ENCODE results near the gene BCLAF1. TPM values are rescaled to one million over a fixed set of nuclear protein-coding genes. Genes with fewer than 3 reads are reported as not detected.

BCLAF1 gene
- total RNA-seq, 1 donor: 154 TPM

DNA sequence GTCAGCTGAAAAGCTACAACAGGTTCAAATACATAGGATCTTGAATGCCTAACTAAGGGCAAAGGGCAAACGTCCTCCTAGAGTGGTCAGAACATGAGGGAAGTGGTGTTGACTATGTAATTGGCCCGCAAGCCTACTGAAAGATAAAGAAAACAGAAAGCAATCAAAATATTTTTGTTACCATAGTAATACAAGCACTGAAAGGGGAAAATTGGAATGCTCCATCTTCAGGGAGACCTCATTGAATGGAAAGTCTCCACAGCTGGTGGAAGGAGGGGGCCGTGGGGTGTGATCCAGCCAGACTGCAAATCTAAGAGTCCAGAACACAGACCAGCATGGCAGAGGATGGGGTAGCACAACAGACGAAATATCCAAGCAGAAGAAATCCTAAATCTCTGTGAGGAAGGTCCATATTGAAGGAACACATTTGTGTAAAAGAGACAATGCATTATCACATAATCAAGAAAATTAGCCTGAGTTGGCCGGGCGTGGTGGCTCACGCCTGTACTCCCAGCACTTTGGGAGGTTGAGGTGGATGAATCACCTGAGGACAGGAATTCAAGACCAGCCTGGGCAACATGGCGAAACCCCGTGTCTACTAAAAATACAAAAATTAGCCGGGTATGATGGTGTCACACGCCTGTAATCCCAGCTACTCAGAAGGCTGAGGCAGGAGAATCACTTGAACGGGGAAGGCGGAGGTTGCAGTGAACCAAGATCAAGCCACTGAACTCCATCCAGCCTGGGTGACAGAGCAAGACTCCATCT lies 79.1 kb downstream of the BCLAF1 start:
- H3K4me3 ChIP-seq (ENCODE audit: low read depth, low read length): no peak overlapping the region
- TF ChIP-seq CTCF (IDR thresholded peaks at IDR 0.05; ENCODE audit: insufficient read depth, low read depth, low read length): no peak
- DNase-seq (ENCODE audit: low read depth): no peak

- TF ChIP-seq CTCF (IDR thresholded peaks at IDR 0.05; ENCODE audit: insufficient read depth, low read depth, low read length): no peak
- H3K4me3 ChIP-seq (ENCODE audit: low read depth, low read length): no peak overlapping the region
- no peak for DNase-seq (ENCODE audit: low read depth)
Observed at GRCh38 chr6:136209496-136209895, 80.2 kb downstream of the BCLAF1 start.

GRCh38 chr6:136208783-136209182 lies 80.9 kb downstream of the BCLAF1 start:
- DNase-seq (ENCODE audit: low read depth): no peak
- TF ChIP-seq CTCF (IDR thresholded peaks at IDR 0.05; ENCODE audit: insufficient read depth, low read depth, low read length): no peak

More at GRCh38 chr6:136208783-136209182, 80.9 kb downstream of the BCLAF1 start:
- no peak overlapping the region for H3K4me3 ChIP-seq (ENCODE audit: low read depth, low read length)

Small RNA genes lying within 50 kb of the gene (small RNA-seq; reads per million reads assigned to genes)
- gene AL023284.1: not detected

Other genes starting within 250 kb of the BCLAF1 start
- gene MTFR2, start 39.5 kb downstream of the BCLAF1 start, total RNA-seq: 0.97 and 4.3 TPM in 2 replicates

Measured in fibroblast of villous mesenchyme (primary cell).